ENCODE results near the gene ART3. TPM values are rescaled to one million over a fixed set of nuclear protein-coding genes. Genes with fewer than 3 reads are reported as not detected.

ART3 gene, protein sequence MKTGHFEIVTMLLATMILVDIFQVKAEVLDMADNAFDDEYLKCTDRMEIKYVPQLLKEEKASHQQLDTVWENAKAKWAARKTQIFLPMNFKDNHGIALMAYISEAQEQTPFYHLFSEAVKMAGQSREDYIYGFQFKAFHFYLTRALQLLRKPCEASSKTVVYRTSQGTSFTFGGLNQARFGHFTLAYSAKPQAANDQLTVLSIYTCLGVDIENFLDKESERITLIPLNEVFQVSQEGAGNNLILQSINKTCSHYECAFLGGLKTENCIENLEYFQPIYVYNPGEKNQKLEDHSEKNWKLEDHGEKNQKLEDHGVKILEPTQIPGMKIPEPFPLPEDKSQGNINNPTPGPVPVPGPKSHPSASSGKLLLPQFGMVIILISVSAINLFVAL
- not detected in 2 replicates for total RNA-seq

DNA sequence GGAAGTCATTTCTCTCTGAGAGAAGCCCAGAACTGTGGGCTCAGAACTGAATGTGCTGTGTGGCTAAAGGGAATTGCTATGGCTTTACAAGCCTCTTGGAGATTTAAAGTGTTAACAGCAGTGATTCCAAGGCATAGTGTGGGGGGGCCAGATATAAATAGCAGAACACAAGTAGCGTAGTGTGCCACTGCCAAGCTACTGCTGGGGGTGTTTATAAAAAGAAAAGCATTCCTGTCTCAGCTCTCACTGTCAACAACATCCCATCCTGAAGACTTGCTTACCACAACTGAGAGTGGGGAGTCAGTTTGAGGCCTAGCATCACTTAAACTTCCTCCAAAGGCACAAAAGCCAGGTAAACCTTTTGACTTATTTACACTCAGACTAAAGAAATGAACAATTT is at the start of gene ART3:
ART3 (plus strand) TSS at position 242 of the 400 bp plus-strand sequence. CDS start 1,181 bp downstream, outside the sequence.

DNA sequence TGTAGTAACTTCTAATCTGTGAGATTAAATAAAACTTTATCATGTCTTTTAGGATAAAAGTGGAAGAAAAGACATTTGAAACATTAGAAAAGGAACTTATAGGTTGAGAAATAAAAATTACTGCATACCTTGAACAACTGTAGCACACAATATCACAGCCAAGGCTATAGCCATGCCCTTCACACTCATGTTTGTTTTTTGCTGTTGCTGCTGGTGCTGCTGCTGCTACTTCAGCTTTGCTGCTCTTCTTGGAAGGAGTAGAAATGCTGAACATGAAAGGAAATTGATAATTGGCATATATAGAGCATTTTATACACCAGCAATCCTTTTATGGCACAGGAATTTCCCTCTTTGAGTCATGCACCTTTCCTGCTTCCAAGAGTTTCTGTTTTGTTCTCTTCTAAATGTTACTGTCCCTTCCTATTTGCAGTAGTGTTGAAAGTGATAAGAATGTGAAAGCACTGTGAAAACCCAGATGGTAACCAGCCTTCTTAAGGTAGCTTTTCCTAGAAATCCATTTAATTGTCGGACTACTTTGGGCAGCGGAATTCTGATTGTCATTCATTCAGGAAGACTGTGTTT is 38.6 kb upstream of the ART3 start, which contains the start of gene CXCL11:
CXCL11 (minus strand) TSS at position 272 of the 582 bp plus-strand sequence; CDS start at position 189, 83 bp downstream.

DNA sequence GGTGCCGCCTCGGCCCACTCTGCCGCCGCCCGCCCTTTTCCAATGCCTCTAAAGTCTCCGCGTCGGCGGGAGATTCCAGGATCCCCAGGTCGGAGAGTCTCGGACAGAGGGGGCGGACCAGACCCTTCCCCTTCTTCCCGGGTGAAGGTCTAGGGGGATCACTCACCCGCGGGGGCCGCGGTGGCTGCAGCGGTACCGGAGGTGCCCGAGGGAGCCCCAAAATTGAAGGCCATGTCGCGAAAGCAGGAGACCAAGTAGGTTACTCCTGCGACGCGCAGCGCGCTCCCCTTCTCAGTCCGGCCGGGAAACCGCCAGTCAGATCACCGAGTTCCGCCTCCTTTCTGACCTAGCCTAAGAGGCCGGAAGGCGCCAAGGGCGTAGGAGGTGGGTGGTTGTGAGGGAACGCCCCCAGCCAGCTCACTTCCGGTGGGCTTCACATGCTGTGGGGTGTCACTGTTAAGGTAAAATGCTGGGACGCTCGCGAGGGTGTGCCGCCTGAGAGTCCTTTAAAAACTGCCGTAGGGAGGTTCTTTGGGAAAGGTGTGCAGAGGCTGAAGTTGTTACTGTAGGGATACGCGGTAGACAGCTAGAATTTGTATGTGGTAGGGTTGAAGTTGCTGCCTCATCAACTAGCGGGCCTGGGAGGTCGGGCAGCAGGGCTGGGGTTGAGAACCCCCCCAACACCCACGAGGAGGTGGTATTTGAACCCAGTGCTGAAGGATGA is 73.8 kb downstream of the ART3 start, which contains the start of gene NUP54:
NUP54 (minus strand) TSS at position 256 of the 724 bp plus-strand sequence; CDS start at position 233, 23 bp downstream.

Other genes with a start within 250 kb of the ART3 start
- gene PPEF2, start 172.3 kb upstream of the ART3 start, total RNA-seq, result under 0.01 TPM in 1 of 2 replicates, not detected in the other
- gene NAAA, start 133.7 kb upstream of the ART3 start, total RNA-seq, result 45.2 and 54.7 TPM in 2 replicates
- gene SDAD1, start 83.8 kb upstream of the ART3 start, total RNA-seq, result 33.1 and 39.1 TPM in 2 replicates
- gene CXCL9, start 67.2 kb upstream of the ART3 start, total RNA-seq, result not detected in 2 replicates
- gene CXCL10, start 51.2 kb upstream of the ART3 start, total RNA-seq, result under 0.01 TPM in 1 of 2 replicates, not detected in the other
- not detected in 2 replicates for gene CXCL11, start 38.6 kb upstream of the ART3 start, total RNA-seq
- 58.4 and 63.5 TPM in 2 replicates for gene NUP54, start 73.7 kb downstream of the ART3 start, total RNA-seq
- 122 and 142 TPM in 2 replicates for gene SCARB2, start 139.1 kb downstream of the ART3 start, total RNA-seq
- gene FAM47E, start 177.0 kb downstream of the ART3 start, total RNA-seq, result 0.37 TPM in 1 of 2 replicates, not detected in the other
- 2.0 and 2.2 TPM in 2 replicates for gene STBD1, start 232.0 kb downstream of the ART3 start, total RNA-seq